ENCODE measurements around the gene GSTP1.
"Not testable (repeated sequence)": the region's sequence is repeated elsewhere in the genome, so short reads cannot be mapped to it uniquely, and the experiment has no call there.

Gene GSTP1

DNA sequence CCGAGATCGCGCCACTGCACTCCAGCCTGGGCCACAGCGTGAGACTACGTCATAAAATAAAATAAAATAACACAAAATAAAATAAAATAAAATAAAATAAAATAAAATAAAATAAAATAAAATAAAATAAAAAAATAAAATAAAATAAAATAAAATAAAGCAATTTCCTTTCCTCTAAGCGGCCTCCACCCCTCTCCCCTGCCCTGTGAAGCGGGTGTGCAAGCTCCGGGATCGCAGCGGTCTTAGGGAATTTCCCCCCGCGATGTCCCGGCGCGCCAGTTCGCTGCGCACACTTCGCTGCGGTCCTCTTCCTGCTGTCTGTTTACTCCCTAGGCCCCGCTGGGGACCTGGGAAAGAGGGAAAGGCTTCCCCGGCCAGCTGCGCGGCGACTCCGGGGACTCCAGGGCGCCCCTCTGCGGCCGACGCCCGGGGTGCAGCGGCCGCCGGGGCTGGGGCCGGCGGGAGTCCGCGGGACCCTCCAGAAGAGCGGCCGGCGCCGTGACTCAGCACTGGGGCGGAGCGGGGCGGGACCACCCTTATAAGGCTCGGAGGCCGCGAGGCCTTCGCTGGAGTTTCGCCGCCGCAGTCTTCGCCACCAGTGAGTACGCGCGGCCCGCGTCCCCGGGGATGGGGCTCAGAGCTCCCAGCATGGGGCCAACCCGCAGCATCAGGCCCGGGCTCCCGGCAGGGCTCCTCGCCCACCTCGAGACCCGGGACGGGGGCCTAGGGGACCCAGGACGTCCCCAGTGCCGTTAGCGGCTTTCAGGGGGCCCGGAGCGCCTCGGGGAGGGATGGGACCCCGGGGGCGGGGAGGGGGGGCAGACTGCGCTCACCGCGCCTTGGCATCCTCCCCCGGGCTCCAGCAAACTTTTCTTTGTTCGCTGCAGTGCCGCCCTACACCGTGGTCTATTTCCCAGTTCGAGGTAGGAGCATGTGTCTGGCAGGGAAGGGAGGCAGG is at the start of gene GSTP1:
Gene GSTP1 (plus strand): TSS at position 566 of the 958 bp plus-strand sequence. CDS start 32 bp downstream, at position 598.
- DNase-seq, result peak; percentile 76

DNA sequence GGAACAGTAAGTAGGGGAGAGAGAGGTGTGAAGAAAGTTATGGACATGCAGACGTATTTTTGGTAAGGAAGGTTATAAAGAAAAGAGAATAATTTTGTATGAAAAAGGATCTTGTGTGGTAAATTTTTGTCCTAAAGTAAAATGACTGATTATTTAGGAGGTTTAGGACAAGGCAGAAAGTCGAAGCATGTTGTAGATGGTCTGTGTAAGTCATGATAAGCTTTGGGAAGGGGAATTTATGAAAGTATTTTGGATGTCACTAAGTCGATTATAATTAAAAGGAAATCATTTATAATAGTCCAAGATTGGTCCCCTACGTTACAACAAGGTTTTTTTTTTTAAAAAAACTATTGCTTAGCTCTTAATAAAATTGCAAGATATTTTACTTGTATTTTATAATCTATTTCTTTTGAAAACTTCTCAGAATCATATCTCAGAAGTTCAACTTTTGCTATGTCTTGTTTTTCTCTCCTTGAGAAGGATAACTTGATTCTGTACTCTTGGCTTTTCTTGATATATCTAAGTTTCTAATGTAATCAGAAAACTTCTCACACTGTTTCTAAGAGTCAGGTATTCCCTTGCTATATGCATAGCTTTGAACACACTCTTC is 49.4 kb upstream of the GSTP1 start:
- DNase-seq, result no peak

DNA sequence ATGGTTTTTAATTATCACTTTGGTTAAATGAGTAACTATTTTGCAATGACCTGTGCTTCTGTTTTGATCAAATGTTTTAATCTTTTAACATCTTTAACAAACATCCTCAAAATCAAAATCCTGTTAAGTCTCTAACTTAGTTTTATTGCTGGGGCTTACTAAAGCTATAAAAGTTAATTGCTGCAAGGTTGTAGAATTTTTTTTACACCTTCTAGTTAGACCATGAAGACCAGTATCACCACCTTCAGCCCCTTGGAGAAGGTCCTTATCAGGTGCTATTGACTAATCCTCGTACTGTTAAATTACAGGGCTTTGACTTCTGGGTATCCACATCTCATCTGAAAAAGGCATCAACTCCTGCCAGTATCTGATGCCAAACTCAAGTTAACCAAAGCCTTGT is 48.1 kb upstream of the GSTP1 start:
- no peak for DNase-seq

DNA sequence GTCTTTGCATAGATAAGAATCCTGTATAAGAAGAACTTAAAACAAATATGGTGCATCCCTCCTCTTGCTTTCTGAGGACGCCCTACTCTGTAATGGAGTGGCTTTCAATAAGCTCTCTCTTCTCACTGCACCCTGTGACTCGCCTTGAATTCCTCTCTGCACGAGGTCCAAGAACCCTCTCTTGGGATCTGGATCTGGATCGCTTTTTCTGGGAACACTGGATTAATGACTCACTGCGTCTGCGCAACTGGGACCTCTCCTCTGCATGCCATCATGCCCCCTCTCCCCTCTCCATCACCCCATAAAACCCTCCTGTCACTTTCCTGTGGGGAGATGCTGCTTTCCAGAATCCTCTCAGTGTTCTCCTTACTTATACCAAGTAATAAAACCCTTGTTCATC is 45.3 kb upstream of the GSTP1 start:
- no peak for DNase-seq

DNA sequence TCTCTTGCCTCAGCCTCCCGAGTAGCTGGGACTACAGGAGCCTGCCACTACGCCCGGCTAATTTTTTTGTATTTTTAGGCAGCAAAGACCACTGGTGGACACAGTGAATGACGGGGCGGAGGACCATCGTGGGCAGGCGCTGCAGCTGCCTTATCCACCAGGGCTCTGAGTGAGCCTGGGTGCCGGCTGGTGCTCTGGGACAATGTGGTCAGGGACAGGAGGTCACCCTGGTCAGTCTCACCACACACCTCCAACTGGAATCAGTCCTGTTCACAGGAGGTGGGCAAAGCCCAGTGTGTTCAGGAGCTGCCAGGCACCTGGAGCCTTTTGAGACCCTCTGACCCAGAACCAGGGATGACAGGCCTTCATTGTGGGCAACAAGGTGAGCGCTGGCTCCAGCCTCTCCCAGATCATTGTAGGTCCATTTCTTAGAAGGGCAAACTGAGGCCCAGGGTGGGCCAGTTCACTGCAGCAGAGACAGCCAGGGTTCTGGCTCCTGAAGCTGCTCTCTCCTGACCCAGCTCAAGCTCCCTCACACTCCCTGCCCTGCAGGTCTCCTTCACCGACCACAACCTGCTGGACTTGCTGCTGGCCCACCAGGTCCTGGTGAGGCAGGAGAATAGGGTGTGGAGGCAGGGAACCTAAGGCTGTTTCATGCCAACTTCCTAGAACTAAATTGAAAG is 44.6 kb upstream of the GSTP1 start:
- DNase-seq, result no peak

DNA sequence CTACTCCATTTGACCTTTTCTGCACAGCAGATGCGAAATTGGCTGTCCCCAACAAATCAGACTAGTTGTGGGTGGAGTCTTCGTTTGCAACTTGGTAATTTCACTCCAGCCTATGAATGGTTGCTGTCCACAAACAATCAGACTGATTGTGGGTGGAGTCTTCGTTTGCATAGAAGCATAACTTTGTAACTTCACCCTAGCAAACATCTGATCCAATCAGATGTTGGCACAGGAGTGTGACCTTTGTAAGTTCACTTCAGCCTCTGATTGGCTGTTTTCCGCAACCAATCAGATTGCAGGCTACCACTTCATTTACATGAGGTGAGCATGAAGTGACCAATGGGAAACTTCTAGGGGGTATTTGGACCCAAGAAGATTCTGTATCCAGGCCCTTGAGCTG is 44.1 kb upstream of the GSTP1 start:
- no peak for DNase-seq

DNA sequence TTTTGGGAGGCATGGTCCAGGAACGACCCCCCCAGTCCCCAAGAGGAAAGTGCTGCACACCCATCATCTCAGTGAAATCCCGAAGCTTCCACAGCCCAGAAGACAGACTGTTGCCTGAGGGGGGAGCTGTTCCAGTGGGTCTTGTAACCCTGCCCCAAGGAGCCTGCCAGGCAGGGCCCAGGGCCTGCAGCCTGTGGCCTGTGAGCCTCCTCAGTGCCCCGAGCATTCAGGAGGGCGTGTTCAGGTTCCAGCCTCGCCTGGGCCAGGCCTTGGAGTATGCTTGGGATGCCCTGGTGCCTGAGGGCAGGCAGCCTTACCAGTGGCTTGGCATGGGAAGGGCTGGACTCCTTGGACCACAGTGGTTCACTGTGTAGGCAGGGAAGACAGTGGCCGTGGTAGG is 42.4 kb upstream of the GSTP1 start:
- no peak for DNase-seq

DNA sequence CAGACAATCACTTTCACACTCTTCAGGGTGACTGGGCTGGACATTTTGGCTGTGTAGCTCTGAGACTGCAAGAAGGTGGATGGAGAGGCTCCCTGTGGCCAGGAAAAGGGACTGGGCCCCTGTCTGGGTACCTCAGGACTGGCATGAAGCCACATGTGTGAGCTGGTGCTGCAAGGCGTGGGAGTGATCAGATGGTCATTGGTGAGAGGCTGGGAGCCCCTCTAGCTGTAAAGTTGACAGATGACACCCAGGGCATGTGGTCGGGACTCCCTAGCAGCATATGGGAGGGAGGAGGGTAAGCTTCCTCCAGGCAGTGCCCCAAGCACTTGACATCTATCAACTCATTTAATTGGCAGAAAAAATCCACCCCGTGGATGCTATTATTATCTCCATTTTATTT is 41.4 kb upstream of the GSTP1 start:
- DNase-seq, result no peak

DNA sequence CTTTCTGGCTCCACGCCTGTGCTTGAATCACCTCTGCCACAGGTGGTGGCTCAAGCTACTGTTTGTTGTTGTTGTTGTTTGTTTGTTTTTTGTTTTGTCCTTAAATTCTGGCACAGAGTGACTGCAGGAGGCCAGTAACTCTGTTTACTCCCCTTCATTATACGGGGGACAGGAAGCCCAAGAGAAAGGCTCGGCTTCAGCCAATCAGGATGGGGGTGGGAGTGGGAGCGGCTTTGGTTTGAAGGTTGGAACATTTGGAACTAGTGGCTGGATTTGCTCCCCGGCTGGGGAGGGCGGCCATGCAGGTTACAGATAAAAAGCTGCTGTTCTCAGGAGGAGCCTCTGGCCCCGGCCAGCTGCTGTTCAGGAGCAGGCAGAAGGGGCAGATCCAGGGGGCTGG is 40.6 kb upstream of the GSTP1 start:
- no peak for DNase-seq

DNA sequence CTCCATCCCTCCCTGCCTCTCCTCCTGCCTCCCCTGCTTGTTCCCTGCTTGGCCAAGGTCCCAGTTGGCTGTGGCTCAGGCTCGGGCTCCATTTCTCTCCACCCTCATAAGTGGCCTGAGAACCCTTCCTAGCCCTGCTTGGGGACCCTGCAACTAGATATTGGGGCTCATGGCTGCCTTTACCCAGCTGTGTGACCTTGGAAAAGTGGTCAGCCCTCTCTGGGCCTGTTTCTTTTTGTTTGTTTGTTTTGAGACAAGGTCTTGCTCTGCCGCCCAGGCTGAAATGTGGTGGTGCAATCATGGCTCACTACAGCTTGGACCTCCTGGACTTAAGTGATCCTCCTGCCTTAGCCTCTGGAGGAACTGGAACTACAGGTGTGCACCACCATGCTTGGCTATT is 40.0 kb upstream of the GSTP1 start:
- DNase-seq, result no peak

DNA sequence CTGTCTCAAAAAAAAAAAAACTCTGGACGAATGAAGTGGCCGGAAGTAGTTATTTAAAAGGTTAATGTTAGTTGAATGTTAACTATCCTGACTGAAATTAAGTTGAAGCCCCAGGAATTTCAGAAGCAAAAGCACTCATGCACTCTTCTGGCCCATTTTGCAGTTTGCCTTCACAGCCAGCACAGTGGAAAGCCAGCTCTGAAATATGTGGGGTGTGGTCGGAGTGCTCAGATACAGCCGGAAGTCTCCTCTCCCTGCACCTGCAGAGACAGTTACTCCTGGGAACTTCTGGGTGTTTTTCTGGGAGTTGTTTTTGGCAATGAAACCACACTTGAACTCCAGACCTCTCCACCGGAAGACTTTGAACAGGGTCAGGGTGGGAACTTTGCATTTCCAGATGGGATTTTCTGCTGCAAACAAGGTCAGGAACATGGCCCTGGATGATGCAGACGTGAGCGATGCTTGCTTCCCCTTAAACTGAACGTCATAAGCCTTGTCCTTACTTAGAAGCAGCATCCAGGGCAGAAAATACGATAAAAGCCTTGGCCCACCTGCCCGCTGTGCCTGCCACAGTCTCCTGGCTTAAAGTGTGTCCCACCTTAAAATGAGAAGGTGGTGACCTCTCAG is 38.9 kb upstream of the GSTP1 start:
- DNase-seq, result no peak

DNA sequence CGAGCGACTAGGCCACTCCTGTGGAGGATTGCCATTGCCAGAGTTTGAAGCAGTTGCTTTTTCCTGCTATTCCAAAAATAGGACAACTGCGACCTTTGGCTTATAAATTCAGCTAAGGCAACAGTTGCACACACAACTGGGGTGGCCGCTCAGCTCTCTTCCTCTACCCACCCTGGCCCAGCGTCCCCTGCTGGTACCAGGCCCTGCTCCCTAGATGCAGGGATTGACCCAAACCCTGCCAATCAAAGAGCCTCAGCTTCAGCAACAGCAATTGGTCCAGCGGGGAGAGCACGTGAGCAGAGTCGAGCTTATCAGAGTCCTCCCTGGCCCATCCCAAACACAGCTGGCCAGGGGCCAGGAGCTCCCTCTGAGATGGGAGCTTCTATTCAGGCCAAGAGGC is 38.3 kb upstream of the GSTP1 start:
- no peak for DNase-seq

DNA sequence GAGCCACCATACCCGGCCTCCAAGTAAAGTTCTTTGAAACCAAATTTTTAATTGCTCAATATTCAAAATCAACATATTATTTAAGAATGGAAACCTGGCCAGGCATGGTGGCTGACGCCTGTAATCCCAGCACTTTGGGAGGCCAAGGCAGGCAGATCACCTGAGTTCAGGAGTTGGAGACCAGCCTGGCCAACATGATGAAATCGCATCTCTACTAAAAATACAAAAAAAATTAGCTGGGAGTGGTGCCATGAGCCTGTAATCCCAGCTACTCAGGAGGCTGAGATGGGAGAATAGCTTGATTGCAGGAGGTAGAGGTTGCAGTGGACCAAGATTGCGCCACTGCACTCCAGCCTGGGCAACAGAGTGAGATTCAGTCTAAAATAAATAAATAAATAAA is 35.5 kb upstream of the GSTP1 start:
- not testable (repeated sequence) for DNase-seq

DNA sequence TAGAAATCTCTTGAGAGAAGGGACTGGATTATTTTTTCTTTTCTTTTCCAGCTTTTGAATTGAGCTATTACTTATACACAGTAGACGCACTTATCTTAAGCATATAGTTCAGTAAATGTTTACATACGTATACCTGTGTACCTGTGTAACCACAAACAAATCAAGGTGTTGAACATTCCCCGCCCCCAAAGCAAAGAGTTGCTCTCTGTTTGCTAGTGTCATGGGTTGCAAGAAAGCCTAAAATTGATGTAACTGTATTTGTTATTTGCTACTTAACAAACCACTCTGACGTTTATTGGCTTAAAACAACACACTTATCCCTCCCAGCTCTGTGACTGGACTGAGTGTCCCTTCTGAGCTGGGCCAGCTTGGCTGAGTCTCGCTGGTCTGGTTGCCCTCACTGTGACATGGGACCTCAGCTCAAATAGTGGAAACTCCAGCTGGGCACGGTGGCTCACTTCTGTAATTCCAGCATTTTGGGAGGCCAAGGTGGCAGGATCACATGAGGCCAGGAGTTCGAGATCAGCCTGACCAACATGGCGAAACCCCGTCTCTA is 35.0 kb upstream of the GSTP1 start:
- no peak for DNase-seq

DNA sequence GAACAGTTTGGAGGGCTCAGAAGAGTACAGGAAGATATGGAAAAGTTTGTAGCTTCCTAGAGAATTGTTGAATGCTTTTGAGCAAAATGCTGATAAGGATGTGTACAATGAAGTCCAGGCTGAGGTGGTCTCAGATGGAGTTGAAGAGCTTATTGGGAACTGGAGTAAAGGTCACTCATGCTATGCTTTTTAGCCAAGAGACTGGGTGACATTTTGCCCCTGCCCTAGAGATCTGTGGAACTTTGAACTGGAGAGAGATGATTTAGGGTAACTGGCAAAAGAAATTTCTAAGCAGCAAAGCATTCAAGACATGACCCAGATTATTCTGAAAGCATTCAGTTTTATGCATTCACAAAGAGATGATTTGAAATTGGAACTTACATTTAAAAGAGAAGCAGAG is 32.5 kb upstream of the GSTP1 start:
- no peak for DNase-seq

DNA sequence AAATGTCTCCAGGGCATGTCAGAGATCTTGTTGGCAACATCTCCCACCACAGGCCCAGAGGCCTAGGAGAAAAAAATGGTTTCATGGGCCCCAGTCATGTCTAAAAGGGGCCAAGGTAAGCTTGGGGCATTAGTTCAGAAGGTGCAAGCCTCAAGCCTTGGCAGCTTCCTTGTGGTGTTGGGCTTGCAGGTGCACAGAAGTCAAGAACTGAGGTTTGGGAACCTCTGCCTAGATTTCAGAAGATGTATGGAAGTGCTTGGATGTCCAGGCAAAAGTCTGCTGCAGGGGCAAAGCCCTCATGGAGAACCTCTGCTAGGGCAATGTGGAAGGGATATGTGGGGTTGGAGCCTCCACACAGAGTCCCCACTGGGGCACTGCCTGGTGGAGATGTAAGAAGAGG is 31.9 kb upstream of the GSTP1 start:
- DNase-seq, result not testable (repeated sequence)

DNA sequence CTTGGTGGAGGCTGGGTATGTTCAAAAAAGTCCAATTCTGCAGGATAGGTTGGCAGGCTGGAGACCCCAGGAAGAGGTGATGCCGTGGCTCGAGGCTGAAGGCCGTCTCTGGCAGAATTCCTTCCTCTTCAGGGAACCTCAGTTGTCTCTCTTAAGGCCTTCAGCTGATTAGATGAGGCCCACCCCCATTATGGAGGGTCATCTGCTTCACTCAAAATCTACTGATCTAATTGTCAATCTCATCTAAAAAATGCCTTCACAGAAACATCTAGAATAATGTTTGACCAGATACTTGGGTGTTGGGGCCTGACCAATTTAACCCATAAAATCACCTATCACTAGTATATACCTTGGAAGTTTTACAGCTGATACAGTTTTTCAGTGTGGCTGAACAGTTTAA is 27.4 kb upstream of the GSTP1 start:
- no peak for DNase-seq

DNA sequence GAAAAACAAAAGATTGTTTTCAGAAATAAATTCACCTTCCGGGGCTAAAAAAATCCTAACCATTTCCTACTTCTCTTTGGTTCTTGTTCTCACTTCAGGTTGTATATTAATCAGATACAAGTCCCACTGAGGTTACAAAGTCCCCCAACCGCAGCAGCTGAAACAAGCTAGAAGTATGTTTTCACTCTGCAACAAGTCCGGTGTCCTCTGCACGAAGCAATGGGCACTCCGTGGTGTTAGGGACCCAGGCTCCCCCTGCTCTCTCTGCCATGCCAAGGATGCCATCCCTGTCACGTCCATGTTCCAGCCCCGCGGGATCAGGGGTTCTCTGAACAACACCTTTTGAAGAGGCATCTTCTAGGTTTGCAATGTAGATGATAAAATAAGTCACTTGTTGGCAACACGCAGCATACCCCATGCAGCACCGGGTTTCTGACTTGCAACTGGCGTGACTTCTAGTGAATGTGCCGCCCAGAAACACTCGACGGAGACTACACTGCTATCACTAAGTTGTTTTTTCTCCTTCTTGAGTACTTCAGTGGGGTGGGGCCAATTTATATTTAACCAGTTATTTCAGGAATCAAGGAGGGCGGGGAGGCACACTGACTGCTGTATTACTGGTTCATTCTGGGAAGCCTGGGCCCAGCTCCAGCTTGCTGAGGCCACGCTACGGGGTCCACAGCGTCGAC is 25.4 kb upstream of the GSTP1 start:
- DNase-seq, result no peak

DNA sequence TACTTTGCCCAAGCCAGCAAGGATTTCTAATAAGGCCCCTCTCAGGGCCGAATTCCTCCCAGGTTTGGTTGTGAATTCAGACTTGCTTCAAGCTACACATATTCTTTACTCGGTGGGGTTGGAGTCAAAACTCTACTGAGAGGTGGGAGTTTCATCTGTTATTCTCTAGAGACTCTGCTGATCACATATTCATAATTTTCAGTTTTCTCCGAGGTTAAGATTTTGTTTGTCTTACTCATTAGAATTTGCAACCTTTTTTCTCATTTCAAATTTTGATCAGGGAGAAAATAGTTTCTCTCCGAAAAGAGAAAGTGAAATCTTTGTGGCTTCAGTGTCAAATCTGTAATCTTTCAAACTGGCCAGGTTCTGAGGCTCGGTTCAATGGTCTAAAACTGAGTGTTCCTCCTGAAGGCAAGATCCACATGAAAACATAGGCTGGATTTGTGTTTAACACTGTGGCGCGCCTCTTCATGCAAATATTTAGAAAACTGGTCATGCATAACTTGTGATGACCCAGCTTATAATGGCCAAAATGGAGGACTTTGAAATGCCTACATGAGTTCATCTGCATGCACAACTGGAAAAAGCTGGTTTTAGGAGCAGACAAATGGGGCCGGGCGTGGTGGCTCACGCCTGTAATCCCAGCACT is 21.5 kb upstream of the GSTP1 start:
- no peak for DNase-seq

DNA sequence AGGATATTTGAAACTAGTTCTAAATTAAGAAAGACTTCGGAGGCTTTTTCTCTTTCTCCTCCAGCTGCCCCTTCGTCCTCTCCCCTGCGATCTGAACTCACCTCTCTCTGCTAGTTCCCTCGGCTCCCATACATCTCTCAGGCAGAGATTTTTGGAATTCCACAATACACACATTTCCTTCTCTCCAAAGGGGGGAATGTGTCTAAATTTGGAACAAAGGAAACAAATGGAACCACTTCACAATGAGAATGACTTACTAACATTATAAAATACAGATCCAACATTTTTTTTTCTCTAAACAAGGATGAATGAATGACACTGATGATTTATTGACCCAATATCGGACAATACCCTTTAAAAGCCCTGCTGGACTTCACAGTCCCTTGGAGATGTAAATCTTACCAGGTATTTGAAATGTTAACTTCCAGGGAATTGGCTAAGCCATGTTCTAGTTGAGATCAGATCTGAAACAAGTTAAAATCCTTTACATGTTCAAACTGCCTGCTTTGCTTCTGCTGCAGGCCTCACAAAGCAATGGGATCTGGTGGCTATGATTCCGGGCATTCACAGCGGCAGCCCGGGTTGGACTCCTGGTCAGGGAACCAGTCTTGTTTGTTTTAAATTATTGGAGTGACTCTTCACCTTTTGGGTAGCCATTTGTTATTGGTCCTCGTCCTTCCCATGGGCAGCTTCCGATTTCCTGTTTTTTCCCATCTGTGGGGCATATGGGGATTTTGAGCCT is 20.5 kb upstream of the GSTP1 start:
- DNase-seq, result no peak

DNA sequence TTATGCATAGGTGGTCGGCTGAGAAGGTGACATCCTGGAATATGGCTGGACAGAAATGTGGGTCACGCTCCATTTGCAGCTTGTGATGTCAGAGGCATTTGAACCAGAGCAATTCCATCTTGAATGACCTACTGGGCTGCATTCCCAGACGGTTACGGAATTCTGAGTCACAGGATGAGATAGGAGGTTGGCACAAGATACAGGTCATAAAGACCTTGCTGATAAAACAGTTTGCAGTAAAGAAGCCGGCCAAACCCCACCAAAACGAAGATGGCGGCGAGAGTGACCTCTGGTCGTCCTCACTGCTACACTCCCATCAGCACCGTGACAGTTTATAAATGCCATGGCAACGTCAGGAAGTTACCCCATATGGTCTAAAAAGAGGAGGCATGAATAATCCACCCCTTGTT is 19.9 kb upstream of the GSTP1 start:
- DNase-seq, result not testable (repeated sequence)
